ENCODE results near the gene KCNK2.

Gene KCNK2

GRCh38 chr1:215095524-215095923 is 13.0 kb downstream of the KCNK2 start:
- peak in 1 of 3 experiments; percentile 22 for DNase-seq

- no peak for DNase-seq
Observed at GRCh38 chr1:215101511-215101910, 19.0 kb downstream of the KCNK2 start.

DNA sequence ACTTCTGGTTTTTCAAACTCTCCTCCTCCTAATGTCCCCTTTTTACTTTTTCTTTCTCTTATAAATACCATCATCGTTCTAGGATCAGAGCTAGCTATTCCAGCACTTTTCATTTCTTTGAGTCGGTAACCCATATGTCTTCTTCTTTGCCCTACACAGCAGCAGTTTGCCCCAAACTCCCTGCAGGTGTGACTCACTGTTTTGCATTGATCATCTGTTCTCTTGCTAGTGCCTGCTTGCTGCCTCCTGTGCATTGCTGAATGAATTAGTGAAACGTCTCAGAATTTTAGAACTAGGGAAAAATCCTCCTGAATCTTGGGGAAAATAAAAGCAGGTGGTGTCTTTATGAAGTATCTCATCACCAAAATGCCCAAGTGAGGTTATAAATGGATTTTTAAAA is 21.7 kb downstream of the KCNK2 start:
- DNase-seq = no peak

DNA sequence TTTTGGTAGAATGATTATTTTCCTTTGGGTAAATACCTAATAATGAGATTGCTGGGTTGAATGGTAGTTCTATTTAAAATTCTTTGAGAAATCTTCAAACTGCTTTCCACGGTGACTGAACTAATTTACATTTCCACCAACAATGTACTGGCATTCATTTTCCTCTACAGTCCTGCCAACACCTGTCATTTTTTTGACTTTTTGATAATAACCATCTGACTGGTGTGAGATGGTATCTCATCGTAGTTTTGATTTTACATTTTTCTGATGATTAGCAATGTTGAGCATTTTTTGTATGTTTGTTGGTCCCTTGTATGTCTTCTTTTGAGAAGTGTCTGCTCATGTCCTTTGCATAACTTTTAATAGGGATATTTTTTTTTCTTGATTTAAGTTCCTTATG is 23.5 kb downstream of the KCNK2 start:
- no peak for DNase-seq

GRCh38 chr1:215109171-215109570 is 26.6 kb downstream of the KCNK2 start:
- DNase-seq = no peak

DNA sequence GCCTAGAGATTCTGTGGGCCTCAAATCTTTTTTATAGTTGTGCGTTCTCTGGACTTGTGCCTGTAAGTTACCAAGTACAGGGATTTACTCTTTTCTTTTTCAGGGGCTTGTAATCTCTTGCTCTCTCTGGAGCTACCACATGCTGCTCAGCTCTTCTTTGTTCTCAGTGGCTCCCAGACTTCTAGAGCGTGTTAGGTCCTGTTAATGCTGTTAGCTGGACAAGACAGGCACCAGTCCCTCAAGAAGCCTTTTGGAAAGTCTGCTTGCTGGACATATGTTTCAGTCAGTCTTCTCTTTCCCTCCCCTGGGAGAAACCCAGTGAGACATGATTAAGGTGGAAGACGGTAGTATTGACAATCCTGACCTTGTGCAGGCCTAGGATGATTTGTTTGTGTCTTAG is 29.4 kb downstream of the KCNK2 start:
- no peak for DNase-seq

DNA sequence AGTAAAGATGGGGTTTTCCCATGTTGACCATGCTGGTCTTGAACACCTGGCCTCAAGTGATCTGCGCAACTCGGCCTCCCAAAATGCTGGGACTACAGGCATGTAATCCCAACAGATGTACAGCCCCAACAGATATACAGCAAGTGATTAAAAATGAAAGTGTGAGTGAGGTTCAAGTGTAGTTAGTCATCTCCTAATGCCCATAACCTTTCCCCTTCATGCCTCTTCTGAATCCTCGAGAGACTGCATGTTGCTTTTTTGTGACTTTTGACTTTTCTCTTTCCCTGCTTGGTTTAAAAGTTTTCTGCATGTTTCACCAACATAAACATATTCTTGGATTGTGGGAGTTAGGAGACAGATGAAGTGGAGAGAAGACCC is 31.2 kb downstream of the KCNK2 start:
- DNase-seq = no peak

GRCh38 chr1:215114154-215114933 is 31.8 kb downstream of the KCNK2 start:
- peak in 1 of 3 experiments; percentile 73 for DNase-seq

GRCh38 chr1:215115760-215116159 is 33.2 kb downstream of the KCNK2 start:
- no peak for DNase-seq

DNA sequence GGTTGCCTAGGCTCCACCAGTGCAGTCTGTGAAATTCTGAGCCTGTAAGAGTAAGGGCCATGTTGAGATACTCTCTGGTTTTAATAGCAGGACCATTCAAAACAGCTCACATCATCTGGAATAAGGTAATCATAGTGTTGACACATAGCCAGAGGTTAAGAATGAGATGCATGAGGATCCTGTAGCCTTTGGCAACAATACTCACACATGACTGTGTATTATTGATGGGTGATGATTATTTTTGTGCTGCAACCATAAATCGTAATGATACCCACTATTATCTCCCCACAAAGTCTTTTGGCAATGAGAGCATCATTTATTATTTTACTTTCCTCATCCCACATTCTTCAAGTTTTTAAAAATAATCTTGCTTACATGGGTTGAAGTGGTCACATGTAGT is 35.5 kb downstream of the KCNK2 start:
- DNase-seq = peak in 1 of 3 experiments; percentile 10

- DNase-seq = no peak
Observed at GRCh38 chr1:215119056-215119455, 36.5 kb downstream of the KCNK2 start.

DNA sequence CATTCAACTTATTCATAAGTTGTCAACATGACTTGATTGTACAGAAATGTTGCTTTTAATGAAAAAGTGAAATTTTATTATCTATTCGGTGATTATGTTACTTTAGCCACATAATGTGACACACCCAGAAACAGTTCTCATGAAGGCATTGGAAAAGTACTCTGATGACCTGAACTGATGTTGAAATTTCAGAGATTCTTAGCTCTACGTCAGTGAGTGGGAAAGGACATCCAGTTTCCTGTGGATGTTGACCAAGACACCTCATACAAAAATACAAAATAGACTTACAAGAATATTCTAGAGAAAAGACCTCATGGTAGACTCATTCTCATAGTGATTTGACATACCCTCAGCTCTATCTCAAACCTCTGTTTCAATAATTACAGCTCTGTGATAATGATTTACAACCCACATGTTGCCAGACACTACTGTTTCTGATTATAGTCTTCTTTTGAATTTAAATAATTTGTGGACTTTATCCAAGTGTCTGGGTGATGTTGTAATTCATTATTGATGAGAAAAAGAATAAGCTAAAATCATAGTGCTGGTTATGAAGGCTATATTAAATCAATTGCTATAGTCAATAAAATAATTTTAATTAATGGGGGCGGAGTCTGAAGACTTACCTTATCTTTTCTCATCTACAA is 37.3 kb downstream of the KCNK2 start:
- DNase-seq = peak in 1 of 3 experiments; percentile 39

- no peak for DNase-seq
Observed at GRCh38 chr1:215128504-215128903, 46.0 kb downstream of the KCNK2 start.

DNA sequence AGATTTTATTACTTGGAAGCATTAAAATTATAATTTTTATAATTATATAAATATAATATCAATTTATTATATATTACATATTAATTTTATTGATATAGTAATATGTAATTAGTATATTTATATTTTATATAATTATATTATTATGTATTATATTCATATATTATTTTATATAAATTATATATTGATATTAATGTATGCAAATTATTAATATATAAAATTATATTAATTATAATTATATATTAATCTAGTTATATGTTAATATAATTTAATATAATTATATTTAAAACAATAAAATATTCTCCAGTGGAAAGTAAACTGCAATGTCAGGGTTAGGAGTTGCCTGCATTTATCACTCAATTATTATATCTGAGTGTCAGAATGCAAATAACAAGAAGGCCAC is 48.8 kb downstream of the KCNK2 start:
- DNase-seq = no peak

DNA sequence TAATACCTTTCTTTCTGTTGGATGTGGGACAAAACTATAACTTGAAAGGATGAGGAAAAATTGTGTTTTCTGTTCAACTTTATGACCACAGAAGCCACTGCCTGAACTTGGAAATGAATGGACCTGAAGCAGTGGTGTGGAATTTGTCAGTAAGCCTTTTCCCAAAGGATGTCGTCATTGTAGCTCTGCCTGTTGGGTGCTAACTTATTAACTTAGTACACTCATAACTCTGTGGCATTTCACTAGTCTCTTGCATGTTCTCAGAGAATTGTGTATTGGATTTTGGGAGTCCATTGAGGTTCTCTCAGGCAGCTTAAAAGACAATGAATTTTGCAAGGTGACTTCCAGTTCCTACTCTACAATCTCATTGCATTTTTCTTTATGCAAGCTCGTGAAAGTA is 49.6 kb downstream of the KCNK2 start:
- DNase-seq = no peak

DNA sequence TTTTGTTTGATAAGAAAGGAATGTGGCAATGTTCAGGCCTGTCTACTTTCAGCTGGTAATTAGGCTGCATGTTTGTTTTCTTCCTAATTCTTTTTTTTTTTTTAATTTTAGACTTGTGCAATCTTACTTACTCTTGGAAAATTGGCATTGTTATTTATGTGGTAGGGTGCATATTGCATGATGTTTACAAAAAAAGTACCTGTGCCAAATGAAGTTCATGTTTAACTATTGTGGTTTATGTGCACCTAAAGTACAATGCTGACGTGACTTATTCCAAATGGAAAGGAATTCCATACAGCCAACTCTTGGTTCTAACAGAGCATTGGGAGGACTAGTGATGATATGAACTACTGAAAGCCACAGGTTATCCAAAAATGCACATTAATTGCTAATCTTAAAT is 51.0 kb downstream of the KCNK2 start:
- DNase-seq = no peak

DNA sequence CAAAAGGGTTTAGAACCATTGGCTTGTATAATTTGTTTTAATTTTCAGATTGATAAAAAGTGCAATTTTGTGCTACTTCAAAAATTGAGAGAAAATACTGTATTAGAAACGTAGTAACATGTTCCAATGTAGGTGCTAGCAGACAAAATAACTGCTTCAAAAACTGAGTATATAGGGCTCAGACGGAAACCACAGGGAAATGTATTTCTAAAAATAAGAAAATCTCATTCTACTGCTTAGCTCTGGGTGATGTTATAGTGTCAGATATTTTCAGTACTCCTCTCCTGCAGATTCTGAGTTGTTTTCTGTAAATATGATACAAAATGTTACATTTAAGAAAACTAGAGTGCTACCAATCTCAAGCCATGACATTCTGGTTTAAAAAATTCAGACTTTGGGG is 55.4 kb downstream of the KCNK2 start:
- no peak for DNase-seq

DNA sequence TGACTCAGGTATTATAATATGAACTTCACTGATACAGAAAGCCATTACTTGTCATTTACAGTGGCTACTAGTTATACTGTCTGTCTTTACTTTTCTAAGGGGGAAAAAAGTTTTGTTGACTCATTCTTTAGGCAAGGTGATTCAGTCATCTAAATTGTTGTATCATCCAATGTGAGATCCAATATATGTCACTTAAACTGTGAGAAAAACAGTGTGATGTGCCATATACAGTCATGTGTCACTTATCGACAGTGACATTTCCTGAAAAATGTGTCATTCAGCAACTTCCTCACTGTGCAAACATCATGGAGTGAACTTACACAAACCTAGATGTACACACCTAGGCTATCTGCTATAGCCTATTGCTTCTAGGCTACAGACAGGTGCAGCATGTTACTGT is 57.6 kb downstream of the KCNK2 start:
- DNase-seq = no peak

DNA sequence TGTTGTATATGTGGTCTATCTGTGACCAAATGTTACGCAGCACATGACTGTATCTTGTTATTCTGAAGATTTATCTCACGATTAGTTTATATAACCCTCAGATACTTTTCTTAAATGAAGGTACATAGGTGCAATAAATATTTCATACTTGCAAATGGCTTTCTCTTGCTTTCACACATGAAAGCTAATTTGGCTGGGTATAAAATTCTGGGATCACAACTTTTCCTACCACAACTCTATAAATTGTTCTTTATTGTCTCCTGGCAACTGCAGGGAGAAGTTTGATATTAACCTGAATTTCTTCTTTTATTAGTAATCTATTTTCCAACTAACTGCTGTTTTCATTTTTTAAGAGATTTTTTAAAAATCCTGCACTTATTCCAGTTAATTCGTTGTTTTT is 58.9 kb downstream of the KCNK2 start:
- DNase-seq = no peak

DNA sequence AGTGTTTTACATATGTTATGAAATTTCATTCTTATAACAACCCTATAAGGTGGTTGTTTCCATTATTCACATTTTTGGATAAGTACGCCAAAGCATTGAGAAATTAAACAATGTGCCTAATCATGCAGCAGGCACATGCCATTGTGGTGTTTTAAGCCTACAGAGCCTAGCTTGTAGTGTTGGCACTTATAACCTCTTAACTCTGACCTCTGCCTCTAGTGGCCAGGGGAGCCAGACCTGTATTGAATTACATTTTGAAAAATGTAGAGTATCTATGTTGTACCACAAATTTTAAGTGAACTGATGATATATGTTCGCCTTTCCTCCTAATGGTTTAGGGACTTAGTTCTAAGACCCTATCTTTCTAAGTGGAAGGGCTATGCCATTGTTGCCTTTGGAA is 61.0 kb downstream of the KCNK2 start:
- DNase-seq = no peak

DNA sequence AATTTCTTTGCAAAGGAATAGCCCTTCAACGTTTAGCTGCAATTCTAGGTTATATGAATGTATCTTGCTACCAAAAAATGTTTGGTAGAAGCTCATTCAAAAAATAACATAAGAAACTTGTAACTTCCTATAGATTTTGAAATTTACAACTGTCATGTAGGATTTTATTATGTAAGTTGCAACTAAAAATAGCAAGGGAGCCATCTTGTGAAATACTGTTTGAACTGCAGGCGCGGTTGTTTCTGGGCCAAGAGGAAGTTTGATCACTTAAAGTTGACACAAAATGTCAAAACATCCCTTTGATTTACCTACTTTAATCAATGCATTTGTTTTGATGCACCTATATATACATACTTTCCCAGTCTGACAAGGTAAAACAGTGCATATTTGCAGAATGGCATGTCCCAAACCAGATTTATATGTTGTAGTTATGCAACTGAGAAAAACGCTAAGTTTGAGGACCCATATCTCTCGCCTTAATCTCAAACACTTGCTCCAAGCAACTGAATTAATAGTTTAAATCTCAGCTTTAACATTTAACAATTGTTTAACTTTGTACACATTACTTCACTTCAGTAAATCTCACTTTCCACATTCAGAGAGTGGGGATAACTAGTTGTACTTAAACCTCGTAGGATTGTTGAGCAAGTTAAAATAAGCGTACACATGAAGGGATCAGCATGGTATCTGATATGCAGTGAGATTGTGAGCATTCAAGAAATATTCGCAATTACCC is 63.9 kb downstream of the KCNK2 start:
- DNase-seq = peak in 2 of 3 experiments; percentile 12 to 53

GRCh38 chr1:215147024-215147423 is 64.5 kb downstream of the KCNK2 start:
- no peak for DNase-seq

- no peak for DNase-seq
Observed at GRCh38 chr1:215151841-215152549, 69.5 kb downstream of the KCNK2 start.

Data from NCI-H1417 (cell line).